Measurements from ENCODE around the gene ABHD16B.
"Not testable (repeated sequence)": the region's sequence is repeated elsewhere in the genome, so short reads cannot be mapped to it uniquely, and the experiment has no call there.

ABHD16B gene

DNA sequence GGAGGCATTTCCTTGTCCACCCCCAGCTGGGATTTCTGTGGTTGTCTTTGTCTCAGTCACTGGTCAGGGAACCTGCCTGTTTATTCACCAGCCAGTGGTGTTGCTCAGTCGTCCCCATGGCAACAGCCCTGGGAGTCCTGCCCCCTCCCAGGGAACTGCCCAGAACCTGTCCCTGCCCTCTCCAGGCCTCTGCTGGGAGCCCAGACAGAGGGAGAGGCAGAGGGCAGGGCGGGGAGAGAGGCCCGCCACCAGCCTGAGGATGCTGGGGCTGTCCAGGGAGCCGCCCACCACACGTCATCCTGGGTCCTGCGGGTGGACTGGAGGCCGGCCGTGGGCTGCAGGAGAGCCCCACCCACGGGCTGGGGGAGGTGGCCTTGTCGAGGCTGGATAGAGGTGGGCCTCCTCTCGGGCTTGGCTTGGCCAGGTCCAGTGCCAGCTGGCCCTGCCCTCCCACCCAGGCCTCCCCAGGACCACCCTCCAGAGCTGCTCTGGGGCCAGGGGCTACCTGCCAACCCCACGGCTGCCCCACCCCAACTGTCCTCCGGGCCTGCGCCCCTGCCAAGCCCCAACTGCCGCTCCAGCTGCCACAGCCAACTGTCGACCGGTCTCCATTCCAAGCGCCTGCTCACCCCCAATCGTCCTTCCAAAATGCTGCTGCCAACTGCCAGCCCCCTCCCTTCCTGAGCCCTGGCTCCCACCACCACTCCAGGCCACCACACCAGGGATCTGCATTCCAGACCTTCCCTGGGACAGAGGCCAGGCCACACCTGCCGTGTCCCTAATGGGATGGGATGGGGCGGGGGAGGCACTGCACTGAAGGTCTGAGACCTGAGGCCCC is 26.1 kb upstream of the ABHD16B start:
- peak; percentile 40 for DNase-seq

DNA sequence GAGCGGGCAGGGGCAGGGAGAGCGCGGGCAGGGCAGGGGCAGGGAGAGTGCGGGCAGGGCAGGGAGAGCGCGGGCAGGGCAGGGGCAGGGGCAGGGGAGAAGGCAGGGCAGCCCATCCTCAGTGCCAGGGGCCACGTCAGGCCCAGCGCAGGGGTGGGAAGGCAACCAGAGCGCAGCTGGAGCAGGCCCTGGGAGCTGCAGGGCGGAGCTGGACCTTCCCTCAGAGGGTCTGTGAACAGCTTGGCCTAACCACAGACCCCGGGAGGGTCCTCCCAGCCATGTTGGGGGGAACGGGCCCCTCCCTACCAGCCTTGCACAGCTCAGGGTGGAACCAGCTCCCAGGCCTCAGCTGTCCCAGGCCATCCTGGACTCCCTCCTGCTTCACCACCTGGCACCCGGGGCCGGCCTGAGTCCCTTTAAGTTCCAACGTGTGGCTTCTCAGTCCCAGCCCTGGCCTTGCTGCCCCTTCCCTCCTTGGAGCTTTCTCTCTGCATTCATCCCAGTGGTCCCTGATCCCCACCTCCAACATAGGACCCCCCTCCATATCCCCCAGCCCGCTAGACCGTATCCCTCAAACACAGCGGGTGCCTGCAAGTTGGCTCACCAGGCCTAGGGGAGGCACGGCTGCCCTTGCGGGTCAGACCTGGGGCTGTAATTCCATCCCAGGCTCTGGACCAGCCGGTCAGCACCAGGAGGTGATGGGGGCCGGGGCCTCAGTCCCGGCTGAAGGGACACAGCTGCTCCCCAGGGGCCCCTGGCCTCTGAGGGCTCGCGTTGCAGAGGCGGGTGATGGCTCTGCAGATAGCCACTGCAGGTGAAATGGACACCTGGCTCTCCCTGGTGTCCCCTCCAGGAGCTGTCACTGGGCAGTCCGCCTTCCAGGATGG is 24.6 kb upstream of the ABHD16B start:
- DNase-seq: no peak

GRCh38 chr20:63837479-63837878 is 23.8 kb upstream of the ABHD16B start:
- no peak for DNase-seq

DNA sequence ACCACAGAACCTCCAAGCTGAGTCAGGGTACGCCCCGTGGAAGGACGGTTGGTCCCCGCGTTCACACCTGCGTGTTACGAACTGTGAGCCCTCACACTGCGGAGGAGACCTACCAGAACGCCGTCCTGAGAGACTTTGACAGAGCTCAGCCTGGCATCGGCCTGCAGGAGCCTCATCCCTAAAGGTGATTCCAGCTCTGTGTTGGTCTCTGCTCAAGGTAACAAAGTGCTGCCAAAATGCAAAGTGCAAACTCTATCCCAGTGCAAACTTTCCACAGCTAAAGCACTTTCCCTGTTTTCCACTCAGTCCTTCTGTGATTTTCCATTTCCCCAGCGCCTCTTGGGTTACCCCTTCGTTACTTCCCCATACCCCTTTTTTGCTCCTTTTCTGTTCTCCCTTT is 21.7 kb upstream of the ABHD16B start:
- DNase-seq: no peak

GRCh38 chr20:63840405-63840828 is 20.9 kb upstream of the ABHD16B start:
- DNase-seq: no peak

- no peak for DNase-seq
Measured at GRCh38 chr20:63842258-63842657, 19.0 kb upstream of the ABHD16B start.

GRCh38 chr20:63843222-63843621 is 18.1 kb upstream of the ABHD16B start:
- no peak for DNase-seq

DNA sequence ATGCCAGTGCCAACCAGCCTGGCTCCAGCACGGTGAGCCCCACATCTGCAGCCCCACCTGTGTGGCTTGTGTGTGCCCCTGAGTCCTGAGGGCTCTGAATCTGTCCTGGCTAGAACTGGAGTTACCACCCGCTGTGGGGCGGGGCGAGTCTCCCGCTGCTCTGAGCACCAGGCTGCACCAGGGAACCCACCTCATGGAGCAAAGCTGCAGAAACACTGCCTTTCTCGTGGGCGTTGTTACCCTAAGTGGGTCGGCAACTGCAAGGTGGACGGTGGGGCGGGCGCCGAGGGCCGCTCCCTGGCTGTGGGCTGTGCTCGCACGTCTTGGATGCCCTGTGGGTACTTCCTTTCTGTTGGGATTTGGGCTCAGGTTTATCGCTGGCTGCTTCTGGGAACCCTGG is 17.5 kb upstream of the ABHD16B start:
- DNase-seq: no peak

DNA sequence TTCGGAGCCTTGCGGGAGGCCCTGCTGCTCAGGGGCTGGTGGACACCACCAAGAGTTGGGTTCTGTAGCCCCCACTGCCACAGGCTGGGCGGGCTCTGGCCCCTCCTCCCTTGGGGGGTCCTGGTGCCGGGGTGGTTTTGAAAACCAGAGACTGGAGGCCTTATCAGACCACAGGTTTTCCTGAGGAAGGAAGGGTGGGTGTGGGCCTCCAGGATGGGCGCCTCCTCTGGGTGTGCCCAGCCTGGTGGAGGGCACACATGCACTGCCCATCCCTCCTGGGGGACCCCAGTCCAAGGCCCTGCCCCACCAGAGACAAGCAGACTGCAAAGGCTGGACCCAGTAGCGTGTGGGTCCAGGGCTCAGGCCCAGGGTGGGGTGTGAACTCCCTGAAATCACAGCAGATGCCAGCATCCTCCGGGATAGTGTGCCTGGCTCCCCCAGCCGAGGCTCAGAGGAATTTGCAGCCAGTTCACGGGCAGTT is 16.7 kb upstream of the ABHD16B start:
- DNase-seq: no peak

GRCh38 chr20:63846128-63846771 is 15.0 kb upstream of the ABHD16B start:
- no peak for DNase-seq

GRCh38 chr20:63846888-63847236 is 14.4 kb upstream of the ABHD16B start:
- DNase-seq: no peak

DNA sequence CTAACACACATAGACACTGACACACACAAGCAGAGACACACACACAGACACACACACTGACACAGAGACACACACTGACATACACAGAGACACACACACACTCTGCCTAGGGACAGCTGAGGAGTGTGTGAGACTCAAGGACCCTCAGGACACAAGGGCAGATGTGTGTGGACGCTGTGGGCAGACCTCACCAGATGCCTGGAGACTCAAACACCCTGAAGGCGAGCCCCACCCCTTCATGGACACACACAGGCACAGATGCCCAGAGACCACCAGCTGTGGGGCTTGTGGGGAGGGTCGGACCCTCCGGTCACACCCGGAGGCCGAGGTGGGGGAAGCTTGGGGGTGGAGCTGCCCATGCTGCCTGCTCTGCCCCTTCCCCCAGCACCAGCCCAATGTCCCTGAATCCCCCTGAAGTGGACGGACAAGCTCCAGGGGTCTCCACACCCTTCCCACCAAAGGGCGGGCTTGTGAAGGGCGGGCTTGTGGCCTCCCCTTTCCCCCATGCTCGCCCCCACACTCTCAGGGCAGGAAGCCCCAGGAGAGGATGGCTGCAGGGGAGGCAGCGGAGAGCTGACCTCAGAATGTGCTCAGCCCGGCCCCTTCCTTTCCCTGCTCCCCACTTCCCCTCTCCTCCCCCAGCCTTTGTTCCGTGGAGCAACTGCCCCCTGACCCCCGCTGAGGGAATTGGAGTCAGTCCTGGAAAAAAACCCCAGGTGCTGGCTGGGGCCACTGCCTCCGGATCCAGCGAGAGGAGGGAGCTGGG is 13.9 kb upstream of the ABHD16B start:
- DNase-seq: no peak

GRCh38 chr20:63848003-63848911 is 13.0 kb upstream of the ABHD16B start:
- DNase-seq: no peak

DNA sequence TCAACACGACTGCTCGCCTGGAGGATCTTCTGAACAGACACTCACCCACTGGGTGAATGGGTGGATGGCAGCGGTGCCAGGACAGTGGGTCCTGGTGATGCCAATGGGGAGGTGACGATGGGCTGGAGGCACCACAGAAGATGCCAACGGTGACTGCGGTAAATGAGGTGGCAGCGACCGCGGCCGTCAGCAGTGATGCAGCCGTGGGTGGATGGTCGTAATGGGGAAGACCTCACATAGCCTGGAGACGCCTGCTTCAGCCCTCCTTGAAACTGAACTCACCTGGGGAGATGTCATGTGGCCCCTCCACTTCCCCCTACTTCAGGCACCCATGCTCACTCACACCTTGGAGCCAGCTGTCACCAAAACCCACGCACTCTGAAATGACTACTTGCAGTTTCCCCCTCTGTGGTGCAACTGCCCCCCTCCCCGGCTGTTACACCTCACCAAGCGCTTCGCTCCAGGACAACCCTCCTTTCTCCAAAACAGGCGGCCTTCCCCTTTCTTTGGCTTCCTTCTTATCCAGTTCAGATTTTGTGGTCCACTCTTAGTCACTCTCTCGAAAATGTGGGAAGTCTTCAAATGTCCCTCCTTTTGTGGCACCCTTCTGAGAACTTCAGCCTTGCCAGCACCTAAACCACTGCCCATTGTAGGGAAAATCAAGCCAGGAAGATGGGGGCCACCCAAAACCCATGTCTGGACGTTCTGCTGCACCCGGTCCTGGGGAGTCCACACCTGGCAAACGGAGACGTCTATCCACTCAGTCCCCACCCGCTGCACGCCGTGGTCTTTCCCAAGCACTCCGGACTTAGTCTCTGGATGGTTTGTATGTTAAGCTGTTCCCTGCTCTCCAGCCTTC is 10.4 kb upstream of the ABHD16B start:
- DNase-seq: no peak

GRCh38 chr20:63851548-63851943 is 9.8 kb upstream of the ABHD16B start:
- not testable (repeated sequence) for DNase-seq

GRCh38 chr20:63853733-63854068 is 7.6 kb upstream of the ABHD16B start:
- DNase-seq: not testable (repeated sequence)

DNA sequence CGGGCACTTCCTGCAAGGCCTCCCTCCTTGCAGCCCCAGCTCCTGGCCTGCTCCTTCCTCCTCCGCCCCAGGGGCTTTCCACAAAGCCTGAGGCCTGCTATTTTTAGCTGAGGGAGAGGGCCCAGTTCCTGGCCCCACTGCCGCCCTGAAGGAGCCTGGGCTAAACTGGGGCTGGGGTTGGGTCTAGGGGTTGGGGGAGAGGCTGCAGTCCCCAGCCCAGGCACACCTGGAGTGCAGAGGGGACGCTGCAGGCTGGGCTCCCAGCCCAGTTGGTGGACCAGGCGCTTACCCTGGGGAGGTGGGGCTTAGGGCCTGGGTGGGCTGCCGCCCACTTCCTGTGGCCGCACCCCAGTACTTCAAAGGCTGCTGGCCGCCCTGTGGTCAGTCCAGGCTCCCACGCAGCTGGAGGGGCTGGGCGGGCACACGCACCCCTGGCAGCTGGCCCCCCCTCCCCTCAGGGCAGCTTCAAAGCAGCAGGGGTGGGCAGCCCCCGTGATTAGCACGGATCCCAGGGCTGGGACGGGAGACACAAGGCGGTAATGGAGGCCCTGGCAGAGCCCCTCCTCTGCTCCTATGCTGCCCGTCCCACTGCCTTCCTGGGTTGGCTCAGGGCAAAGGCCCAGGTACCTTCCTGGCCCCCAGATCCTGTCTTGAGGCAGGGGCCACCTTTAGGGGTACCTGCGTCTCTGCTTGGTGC is 7.1 kb upstream of the ABHD16B start:
- DNase-seq: no peak

DNA sequence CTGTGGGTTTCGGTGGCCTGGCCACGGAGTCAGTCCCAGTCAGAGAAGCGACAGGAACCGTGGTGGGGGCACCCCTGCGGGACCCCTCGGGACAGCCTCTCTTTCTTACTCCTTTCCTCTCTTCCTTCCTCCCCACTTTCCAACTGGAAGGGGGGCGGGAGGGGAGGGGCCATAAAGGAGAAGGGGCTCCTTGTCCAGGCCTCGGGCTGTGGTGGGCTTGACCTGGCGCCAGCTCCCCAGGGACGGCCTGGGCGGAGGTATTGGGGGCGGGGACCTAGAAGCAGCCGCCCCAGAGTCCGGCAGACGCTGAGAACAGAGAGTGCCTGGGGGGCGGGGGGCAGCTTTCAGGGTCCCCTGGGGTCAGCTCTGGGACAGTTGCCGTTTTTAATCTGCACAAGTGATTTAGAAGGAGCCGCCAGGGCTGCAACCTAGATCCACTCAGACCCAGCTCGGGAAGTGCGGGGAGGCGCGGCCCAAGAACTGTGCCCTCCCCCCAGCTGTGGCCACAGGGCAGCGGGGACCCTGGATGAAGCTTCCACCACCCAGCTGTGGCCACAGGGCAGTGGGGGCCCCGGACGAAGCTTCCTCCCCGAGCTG is 6.4 kb upstream of the ABHD16B start:
- no peak for DNase-seq

DNA sequence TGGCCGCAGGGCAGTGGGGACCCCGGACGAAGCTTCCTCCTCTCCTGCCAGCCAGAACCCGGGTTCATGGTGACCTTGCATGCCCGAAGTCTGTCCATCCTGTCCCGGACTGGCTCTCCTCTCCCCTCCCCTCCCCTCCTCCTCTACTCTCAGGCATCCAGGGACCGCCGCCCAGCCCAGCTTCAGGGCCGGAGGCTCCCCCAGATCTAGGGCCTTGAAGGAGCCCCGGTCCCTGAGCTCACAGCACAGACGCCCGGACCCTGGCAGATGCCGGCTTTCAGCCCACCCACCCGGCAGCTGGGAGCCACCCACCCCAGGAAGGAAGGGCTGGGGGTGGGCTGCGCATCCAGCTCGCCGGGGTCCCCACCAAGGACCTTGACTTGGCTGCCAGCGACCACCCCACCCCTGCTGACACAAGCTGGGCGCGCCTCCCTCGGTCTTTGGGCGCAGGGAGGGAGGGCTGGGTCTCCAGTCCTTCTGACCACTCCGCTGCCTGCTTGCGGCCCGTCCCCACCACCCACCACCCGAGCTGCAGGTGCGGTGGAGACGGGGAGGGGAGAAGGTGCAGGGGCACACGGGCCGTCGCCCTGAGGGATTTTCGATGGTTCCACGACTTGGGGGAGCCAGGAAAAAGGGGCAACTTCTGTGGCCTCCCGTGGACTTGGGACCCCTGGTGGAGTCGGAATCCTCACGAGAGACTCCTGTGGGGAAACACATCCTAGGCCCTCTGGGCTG is 5.8 kb upstream of the ABHD16B start:
- DNase-seq: no peak
